BJ (cell line): ENCODE measurements around the gene ZNF280D. TPM values are rescaled to one million over a fixed set of nuclear protein-coding genes. Genes with fewer than 3 reads are reported as not detected.

Experiments
- CTCF ChIA-PET: fragments of 350-600 bp; formaldehyde crosslinking; extraction: SDS; loops from one replicate; lab custom pipeline; 2021; ENCODE audit warnings: antibody characterized with exemption, inconsistent platforms; lab: Yijun Ruan, JAX
- POLR2A ChIA-PET: fragments of 300-600 bp; sonication (Branson Sonifier 250); formaldehyde crosslinking; extraction: SDS; loops from one replicate; lab custom pipeline; 2021; ENCODE audit warnings: antibody characterized with exemption; lab: Charles Lee
- DNase-seq: peaks from one replicate; pipeline ENCODE4 v3.0.0-alpha.2; 2011; ENCODE audit warnings: low read depth
- H3K27me3 ChIP-seq: 2 replicates; pipeline ENCODE4 v1.6.0; 2011; ENCODE audit warnings: low read length; ENCODE audit not compliant: control insufficient read depth, insufficient read depth
- H3K36me3 ChIP-seq: 2 replicates; pipeline ENCODE4 v1.5.1; 2011; ENCODE audit warnings: low read length; ENCODE audit not compliant: control insufficient read depth, insufficient read depth
- H3K4me3 ChIP-seq: 2 replicates; pipeline ENCODE4 v1.5.1; 2011; ENCODE audit warnings: low read depth, mild to moderate bottlenecking, control low read depth, low read length
- CTCF ChIP-seq: IDR thresholded peaks from 2 replicates; pipeline ENCODE4 v1.5.1; 2011; ENCODE audit warnings: low read depth, mild to moderate bottlenecking, control low read depth, inconsistent platforms, low read length, moderate library complexity; ENCODE audit not compliant: insufficient read depth
- polyA plus RNA-seq: library from polyadenylated mRNA; depleted of rRNA; stranded (reverse); fragments of >200 nt; gene quantifications from 2 replicates; pipeline ENCODE4 v1.2.3, GENCODE V29; 2011

The ZNF280D gene
- polyA plus RNA-seq, 1 experiment = 4.0 TPM

GRCh38 chr15:56749982-56750381 is 16.7 kb upstream of the ZNF280D start:
- peak; percentile 50 for DNase-seq
- ChIA-PET CTCF (no interaction called here), POLR2A (no interaction called here)
- TF ChIP-seq CTCF = no peak
- Histone ChIP-seq H3K4me3 (no peak overlapping the region), H3K27me3 (no peaks in the 10 kb centered on the region), H3K36me3 (no peaks in the 10 kb centered on the region)

- CTCF ChIA-PET = interaction anchor here (1.6 kb wide), 1 partner anchor 8 kb away, joined by 7 read pairs; no protein-coding TSS in a partner anchor
- H3K36me3 ChIP-seq = no peaks in the 10 kb centered on the region
- POLR2A ChIA-PET = interaction anchor here (0.5 kb wide), 1 partner anchor 997 kb away, joined by 8 read pairs; no protein-coding TSS in a partner anchor
- no peak for DNase-seq
- no peaks in the 10 kb centered on the region; the same call in 1 of the 2 replicates for H3K27me3 ChIP-seq
- TF ChIP-seq CTCF = no peak
- H3K4me3 ChIP-seq = no peak overlapping the region
These were observed 11.7 kb upstream of the ZNF280D start for GRCh38 chr15:56744701-56745683.

- peak; percentile 31 for DNase-seq
- no peak for TF ChIP-seq CTCF
- ChIA-PET CTCF (interaction anchor here (0.6 kb wide), 1 partner anchor 507 kb away, joined by 3 read pairs; no protein-coding TSS in a partner anchor), POLR2A (interaction anchor here (0.6 to 0.7 kb wide), 2 partner anchors 12 to 23 kb away, joined by 8 to 9 read pairs; no protein-coding TSS in a partner anchor)
- Histone ChIP-seq H3K36me3 (no peaks in the 10 kb centered on the region), H3K27me3 (no peaks in the 10 kb centered on the region; the same call in 1 of the 2 replicates), H3K4me3 (no peak overlapping the region)
These were observed 8.2 kb upstream of the ZNF280D start for GRCh38 chr15:56741541-56741940.

GRCh38 chr15:56739964-56740640 is 6.8 kb upstream of the ZNF280D start:
- ChIA-PET POLR2A (no interaction called here), CTCF (interaction anchor here (0.6 to 1.2 kb wide), 3 partner anchors 15 to 362 kb away, joined by 3 to 4 read pairs (median 3); no protein-coding TSS in a partner anchor)
- Histone ChIP-seq H3K36me3 (no peaks in the 10 kb centered on the region), H3K27me3 (no peaks in the 10 kb centered on the region; the same call in 1 of the 2 replicates), H3K4me3 (no peak overlapping the region)
- TF ChIP-seq CTCF = 0 out of 2 replicates have a peak, but pooled peaks have one; percentile 8
- no peak for DNase-seq

GRCh38 chr15:56739474-56739873 is 6.2 kb upstream of the ZNF280D start:
- no peak for DNase-seq
- ChIA-PET POLR2A (no interaction called here), CTCF (interaction anchor here (1.2 kb wide), 1 partner anchor 15 kb away, joined by 3 read pairs; no protein-coding TSS in a partner anchor)
- H3K27me3 ChIP-seq = no peaks in the 10 kb centered on the region; the same call in 1 of the 2 replicates
- H3K36me3 ChIP-seq = no peaks in the 10 kb centered on the region
- no peak overlapping the region for H3K4me3 ChIP-seq
- TF ChIP-seq CTCF = no peak
